Fibroblast of skin of right quadriceps (primary cell): ENCODE measurements around the gene UPK3BL2.
"Not testable (repeated sequence)": the region's sequence is repeated elsewhere in the genome, so short reads cannot be mapped to it uniquely, and the experiment has no call there.

Source experiments
- DNase-seq: peaks from one replicate; pipeline ENCODE4 v3.0.0-alpha.2; 2013

The UPK3BL2 gene

DNA sequence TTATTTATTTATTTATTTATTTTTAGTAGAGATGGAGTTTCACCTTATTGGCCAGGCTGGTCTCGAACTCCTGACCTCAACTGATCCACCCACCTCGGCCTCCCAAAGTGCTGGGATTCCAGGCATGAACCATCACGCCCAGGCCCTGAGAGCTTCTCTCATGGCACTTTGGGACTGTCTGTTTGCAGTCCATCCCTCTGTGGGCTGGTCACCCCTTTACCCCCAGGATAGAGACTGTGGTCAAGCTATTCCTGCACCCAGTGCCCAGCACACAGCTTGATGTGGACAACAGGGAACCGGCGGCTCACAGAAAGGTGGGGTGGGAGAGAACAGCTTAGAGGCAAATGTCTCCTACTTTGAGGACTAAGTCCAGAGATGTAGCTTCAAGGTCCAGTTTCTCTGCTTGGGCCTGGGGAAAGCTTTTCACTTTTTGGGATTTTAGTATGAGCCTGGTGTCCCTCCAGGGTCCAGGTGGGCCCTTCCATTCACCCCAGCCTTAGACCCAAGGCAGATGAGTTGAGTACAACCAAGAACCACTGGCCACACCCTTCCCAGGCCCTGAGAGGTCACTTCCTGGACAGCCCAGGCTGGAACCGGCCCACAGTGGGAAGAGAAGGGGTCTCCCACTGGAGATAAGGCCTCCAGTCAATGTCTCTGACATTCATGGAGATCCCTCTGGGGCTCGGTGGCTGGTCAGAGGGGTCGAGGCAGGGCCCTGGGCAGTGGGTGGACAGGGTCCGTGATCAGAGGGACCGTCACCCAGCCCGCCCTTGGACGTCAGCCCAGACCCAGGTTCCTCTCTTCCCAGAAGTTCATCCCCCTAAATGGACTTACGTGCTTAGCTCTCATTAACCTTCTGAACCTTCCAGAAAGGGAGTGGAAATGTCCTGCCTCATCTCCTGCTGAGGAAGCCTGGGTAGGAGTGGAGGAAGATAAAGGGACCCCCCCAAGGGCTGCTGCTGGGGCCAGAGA is 15.4 kb downstream of the UPK3BL2 start:
- not testable (repeated sequence) for DNase-seq

- DNase-seq, result not testable (repeated sequence)
Measured at GRCh38 chr7:102527182-102527581, 16.3 kb downstream of the UPK3BL2 start.

DNA sequence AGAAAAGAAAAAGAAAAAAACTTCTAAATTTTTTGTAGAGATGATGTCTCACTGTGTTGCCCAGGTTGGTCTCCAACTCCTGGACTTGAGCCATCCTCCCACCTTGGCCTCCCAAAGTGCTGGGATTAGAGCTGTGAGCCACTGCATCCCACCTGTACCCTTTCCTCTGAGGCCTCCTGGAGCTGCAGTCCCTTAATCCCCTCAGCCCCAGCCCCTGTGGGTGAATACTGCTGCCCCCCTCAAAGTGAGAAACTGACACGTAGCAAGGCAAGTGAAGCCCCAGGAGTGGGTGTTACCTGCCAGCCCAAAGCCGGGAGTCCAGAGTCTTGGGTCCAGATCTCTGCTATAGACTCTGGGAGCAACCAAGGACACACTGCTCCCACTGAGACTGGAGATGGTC is 18.7 kb downstream of the UPK3BL2 start:
- not testable (repeated sequence) for DNase-seq

DNA sequence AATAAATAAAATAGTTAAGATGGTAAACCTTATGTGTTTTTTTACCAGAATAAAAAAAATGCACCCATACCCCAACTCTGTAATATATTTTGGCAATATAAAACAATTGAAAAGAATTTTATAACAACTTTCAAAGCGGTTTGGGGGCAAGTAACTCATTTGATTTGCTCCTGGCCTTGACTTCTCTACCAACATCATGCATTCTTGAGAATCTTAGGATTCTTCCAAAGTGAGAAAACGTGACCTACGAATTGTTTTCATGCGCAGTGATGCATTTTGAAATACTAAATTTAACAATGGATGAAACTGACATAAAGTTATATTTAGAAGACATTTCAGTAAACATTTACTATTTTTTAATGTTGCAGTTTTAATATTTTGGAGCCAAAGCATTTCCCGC is 22.7 kb downstream of the UPK3BL2 start:
- not testable (repeated sequence) for DNase-seq

DNA sequence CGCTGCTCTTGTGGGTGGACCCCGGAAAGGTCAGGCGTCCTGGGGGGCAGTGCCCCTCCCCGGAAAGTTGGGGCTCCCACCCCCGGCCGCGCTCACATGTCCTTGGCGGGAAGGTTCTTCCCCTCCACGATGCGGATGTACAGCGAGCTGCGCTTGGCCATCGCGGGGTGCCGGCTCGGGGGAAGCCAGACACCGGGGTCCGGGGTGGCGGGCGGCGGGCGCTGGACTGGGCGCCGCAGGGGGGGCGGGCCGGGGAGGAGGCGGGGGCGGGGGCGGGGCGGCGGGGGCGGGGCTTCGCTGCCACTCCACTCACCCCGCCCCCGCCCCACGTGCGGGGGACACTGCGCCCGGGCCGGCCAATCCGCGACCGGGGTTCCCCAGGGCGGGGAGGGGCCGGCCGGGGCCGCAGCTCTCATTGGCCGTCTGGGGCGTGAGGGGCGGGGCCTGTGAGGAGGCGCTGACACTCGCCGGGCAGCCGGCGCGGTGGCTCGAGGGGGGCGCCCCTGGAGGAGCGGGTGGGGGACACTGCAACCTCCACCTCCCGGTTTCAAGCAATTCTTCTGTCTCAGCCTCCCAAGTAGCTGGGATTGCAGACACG is 25.8 kb downstream of the UPK3BL2 start, which contains the start of gene RASA4B:
Gene RASA4B (minus strand): TSS at position 228 of the 598 bp plus-strand sequence. CDS start 67 bp downstream, at position 161.
- peak; percentile 8 for DNase-seq

GRCh38 chr7:102516951-102517350 is 26.5 kb downstream of the UPK3BL2 start:
- DNase-seq, result not testable (repeated sequence)

DNA sequence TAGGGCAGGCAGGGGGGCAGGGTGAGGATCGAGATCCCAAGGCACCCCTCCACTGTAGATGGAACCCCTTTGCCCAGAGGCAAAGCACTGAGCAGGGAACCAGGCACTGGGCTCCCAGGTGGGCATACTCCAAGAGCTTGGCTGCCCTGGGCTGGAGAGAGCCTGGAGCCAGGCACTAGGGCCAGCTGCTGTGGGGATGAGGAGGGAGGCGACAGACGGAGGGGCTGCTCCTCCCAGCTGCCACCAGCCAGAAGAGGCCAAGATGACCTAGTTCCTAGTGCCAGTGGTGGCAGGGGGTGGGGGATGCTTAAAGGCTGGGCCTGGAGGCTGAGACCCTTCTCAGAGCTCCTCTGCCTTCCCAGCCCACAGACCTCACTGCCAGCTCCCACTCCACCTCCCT is 27.6 kb downstream of the UPK3BL2 start:
- not testable (repeated sequence) for DNase-seq

GRCh38 chr7:102514881-102515721 is 28.4 kb downstream of the UPK3BL2 start:
- not testable (repeated sequence) for DNase-seq

GRCh38 chr7:102512642-102513221 is 30.8 kb downstream of the UPK3BL2 start:
- DNase-seq, result peak; percentile 90

- not testable (repeated sequence) for DNase-seq
Measured at GRCh38 chr7:102511860-102512522, 31.5 kb downstream of the UPK3BL2 start.

DNA sequence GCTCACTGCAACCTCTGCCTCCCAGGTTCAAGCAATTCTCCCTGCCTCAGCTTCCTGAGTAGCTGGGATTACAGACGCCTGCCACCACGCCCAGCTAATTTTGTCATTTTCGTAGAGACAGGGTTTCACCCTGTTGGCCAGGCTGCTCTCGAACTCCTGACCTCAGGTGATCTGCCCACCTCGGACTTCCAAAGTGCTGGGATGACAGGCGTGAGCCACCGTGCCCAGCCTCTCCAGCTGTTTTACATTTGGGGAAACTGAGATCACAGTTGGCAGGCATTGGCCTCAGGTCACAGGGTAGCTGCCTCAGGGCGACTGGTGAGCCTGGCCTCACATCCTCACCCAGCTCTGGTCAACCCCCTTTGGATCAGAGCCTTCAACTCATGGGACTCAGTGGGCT is 32.9 kb downstream of the UPK3BL2 start:
- not testable (repeated sequence) for DNase-seq

GRCh38 chr7:102507410-102508088 is 35.9 kb downstream of the UPK3BL2 start:
- DNase-seq, result not testable (repeated sequence)

- not testable (repeated sequence) for DNase-seq
Measured at GRCh38 chr7:102505298-102506185, 38.0 kb downstream of the UPK3BL2 start.

GRCh38 chr7:102503141-102503540 is 40.4 kb downstream of the UPK3BL2 start:
- DNase-seq, result not testable (repeated sequence)

DNA sequence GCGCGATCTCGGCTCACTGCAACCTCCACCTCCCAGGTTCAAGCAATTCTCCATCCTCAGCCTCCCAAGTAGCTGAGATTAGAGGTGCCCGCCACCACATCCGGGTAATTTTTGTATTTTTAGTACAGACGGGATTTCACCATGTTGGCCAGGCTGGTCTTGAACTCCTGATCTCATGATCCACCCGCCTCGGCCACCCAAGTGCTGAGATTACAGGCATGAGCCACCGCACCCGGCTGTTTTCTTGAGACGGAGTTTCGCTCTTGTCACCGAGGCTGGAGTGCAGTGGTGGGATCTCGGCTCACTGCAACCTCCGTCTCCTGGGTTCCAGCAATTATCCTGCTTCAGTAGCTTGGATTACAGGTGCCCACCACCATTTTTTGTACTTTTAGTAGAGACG is 45.2 kb downstream of the UPK3BL2 start:
- not testable (repeated sequence) for DNase-seq

- not testable (repeated sequence) for DNase-seq
Measured at GRCh38 chr7:102497308-102497707, 46.2 kb downstream of the UPK3BL2 start.

- not testable (repeated sequence) for DNase-seq
Measured at GRCh38 chr7:102496861-102497260, 46.6 kb downstream of the UPK3BL2 start.

DNA sequence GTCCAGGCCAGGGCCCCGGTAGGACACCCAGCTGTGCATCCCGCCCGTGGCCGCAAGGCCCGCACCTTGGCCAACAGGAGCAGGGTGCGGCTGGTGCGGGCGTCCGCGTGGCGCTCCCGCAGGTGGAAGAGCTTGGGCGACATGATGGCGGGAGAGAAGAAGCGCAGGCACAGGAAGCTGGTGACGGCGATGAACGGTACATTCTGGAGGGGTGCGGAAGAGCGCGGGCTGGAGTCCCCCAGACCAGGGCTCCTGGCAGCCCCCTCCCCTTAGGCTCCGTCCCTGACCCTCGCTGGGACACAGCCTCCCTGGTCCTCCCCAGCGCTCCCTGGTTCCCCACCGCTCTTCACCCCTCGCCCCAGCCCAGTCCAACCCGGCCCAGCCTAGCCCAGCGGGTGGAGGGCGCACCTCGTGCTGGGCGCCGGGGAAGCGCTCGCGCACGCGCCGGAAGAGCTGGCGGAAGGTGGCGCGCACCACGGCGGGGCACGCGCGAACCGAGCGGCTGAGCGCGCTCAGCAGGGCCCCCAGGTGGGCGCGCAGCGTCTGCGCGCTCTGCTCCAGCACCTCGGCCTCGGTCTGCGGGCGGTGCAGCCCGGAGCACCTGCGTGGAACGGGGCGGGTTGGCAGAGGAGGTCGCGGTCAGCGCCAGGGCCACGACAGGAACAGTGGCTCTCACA is 48.9 kb downstream of the UPK3BL2 start:
- DNase-seq, result not testable (repeated sequence)

DNA sequence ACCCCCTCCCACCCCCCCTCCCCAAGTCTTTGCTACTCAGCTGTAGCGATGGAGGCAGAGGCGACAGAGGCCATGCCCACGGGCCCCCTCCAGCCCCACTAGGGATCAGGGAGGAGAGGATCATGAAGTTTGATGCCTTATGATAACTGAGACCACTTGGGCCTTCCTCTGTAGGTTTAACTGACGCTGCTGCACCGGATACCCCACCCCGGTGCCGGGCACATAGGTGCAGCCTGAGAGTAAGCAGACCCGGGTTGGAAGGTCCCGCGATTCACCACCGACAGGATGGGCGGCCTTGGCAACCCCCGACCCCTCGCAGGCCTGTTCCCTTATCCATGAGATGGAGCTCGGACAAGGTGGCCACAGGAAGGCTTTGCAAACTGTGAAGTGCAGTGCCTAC is 49.5 kb downstream of the UPK3BL2 start:
- not testable (repeated sequence) for DNase-seq
